ENCODE results near the gene TPGS2. TPM values are rescaled to one million over a fixed set of nuclear protein-coding genes. Genes with fewer than 3 reads are reported as not detected.
"Not testable (repeated sequence)": the region's sequence is repeated elsewhere in the genome, so short reads cannot be mapped to it uniquely, and the experiment has no call there.

The TPGS2 gene
- total and polyA plus RNA-seq, 2 of the 13 experiments (the other 11 are each of a cell fraction or from before 2014, with no cell fraction given), result 73.3 to 137 TPM

- TF ChIP-seq IRF1 (CRISPR knock-in tag; IDR thresholded peaks at IDR 0.05; ENCODE audit: low read depth) (no peak), ZNF333 (CRISPR knock-in tag; IDR thresholded peaks at IDR 0.05; ENCODE audit: borderline replicate concordance) (no peak), ZNF788 (CRISPR knock-in tag; IDR thresholded peaks at IDR 0.05; ENCODE audit: borderline replicate concordance) (no peak), PAF1 (CRISPR knock-in tag; IDR thresholded peaks at IDR 0.05) (no peak), ARID2 (CRISPR knock-in tag; IDR thresholded peaks at IDR 0.05; ENCODE audit: borderline replicate concordance) (no peak), SPEN (CRISPR knock-in tag; IDR thresholded peaks at IDR 0.05; ENCODE audit: low read depth) (no peak), GATA4 (IDR thresholded peaks at IDR 0.05; ENCODE audit: borderline replicate concordance, low read depth) (no peak), SP5 (CRISPR knock-in tag; IDR thresholded peaks at IDR 0.05; ENCODE audit: borderline replicate concordance, low read depth) (no peak), CREM (IDR thresholded peaks at IDR 0.05) (no peak), CREM (CRISPR knock-in tag; IDR thresholded peaks at IDR 0.05) (no peak)
- TF ChIP-seq, protein P1, sequence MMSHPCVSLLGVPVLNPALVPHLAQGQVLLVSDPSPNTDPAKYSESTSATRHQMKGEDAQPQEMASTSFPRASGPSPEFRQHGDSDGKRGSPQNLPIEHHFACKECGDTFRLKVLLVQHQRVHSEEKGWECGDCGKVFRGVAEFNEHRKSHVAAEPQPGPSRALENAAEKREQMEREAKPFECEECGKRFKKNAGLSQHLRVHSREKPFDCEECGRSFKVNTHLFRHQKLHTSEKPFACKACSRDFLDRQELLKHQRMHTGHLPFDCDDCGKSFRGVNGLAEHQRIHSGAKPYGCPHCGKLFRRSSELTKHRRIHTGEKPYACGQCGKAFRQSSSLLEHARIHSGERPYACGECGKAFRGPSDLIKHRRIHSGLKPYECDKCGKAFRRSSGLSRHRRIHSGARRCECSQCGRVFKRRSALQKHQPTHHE (CRISPR knock-in tag; IDR thresholded peaks at IDR 0.05; ENCODE audit: borderline replicate concordance), result no peak
- TF ChIP-seq, protein P2, sequence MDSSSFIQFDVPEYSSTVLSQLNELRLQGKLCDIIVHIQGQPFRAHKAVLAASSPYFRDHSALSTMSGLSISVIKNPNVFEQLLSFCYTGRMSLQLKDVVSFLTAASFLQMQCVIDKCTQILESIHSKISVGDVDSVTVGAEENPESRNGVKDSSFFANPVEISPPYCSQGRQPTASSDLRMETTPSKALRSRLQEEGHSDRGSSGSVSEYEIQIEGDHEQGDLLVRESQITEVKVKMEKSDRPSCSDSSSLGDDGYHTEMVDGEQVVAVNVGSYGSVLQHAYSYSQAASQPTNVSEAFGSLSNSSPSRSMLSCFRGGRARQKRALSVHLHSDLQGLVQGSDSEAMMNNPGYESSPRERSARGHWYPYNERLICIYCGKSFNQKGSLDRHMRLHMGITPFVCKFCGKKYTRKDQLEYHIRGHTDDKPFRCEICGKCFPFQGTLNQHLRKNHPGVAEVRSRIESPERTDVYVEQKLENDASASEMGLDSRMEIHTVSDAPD (CRISPR knock-in tag; IDR thresholded peaks at IDR 0.05), result no peak
- TF ChIP-seq, protein P3, sequence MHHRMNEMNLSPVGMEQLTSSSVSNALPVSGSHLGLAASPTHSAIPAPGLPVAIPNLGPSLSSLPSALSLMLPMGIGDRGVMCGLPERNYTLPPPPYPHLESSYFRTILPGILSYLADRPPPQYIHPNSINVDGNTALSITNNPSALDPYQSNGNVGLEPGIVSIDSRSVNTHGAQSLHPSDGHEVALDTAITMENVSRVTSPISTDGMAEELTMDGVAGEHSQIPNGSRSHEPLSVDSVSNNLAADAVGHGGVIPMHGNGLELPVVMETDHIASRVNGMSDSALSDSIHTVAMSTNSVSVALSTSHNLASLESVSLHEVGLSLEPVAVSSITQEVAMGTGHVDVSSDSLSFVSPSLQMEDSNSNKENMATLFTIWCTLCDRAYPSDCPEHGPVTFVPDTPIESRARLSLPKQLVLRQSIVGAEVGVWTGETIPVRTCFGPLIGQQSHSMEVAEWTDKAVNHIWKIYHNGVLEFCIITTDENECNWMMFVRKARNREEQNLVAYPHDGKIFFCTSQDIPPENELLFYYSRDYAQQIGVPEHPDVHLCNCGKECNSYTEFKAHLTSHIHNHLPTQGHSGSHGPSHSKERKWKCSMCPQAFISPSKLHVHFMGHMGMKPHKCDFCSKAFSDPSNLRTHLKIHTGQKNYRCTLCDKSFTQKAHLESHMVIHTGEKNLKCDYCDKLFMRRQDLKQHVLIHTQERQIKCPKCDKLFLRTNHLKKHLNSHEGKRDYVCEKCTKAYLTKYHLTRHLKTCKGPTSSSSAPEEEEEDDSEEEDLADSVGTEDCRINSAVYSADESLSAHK (CRISPR knock-in tag; IDR thresholded peaks at IDR 0.05; ENCODE audit: borderline replicate concordance), result no peak
Measured at GRCh38 chr18:36817039-36817438, 11.8 kb downstream of the TPGS2 start (continued).

GRCh38 chr18:36816096-36816495 is 12.7 kb downstream of the TPGS2 start:
- in situ Hi-C loops (cut with HindIII; ENCODE audit: extremely low pct_ligation_motif_present, low pct_unique_long_range_greater_than_20kb); H3K4me3 ChIP-seq (replicated peaks in 1 of 3; ENCODE audit: insufficient read depth in 1 of 3, low read depth in 2 of 3, low read length in 3 of 3); DNase-seq (ENCODE audit: low spot score); H2AFZ ChIP-seq (ENCODE audit: low read length); H3K9ac ChIP-seq (ENCODE audit: insufficient read depth, low read depth, low read length); H3K9me3 ChIP-seq (ENCODE audit: low read length); H3K4me2 ChIP-seq (ENCODE audit: low read depth, low read length); FAIRE-seq; H3K79me2 ChIP-seq (ENCODE audit: insufficient read depth, low read length); POLR2A ChIA-PET; BruUV-seq (replicated peaks); H3K27ac ChIP-seq (ENCODE audit: extremely low read length, insufficient read depth, low read length); intact Hi-C loops (cut with micrococcal nuclease; ENCODE audit: unreplicated experiment); ATAC-seq; H3K27me3 ChIP-seq (ENCODE audit: control insufficient read depth in 1 of 2, insufficient read depth in 2 of 2, low read length in 2 of 2); H4K20me1 ChIP-seq (ENCODE audit: insufficient read depth, low read length); CTCF ChIA-PET (ENCODE audit: low intra/inter-chr PET ratio, low total read pairs): not testable (repeated sequence)
- peaks cover 6 to 32% of the 10 kb centered on the region in 2 experiments; a peak in 4 of 5 replicates for H3K36me3 ChIP-seq (replicated peaks in 1 of 2; ENCODE audit: control insufficient read depth in 1 of 2, insufficient read depth in 2 of 2, low read length in 2 of 2)
- H3K4me1 ChIP-seq (ENCODE audit: insufficient read depth, low read length), result peaks cover 17% of the 10 kb centered on the region
